ENCODE results near the gene WWC2.

GRCh38 chr4:183321079-183321478 is 222.0 kb downstream of the WWC2 start:
- TF ChIP-seq CTCF (IDR thresholded peaks at IDR 0.05): no peak
- TF ChIP-seq EZH2 (IDR thresholded peaks at IDR 0.05): no peak
- TF ChIP-seq EZH2phosphoT487 (IDR thresholded peaks at IDR 0.05): no peak
